Hippocampal formation (tissue), 2 donors: ENCODE measurements around the gene ATG13.
"Not testable (repeated sequence)": the region's sequence is repeated elsewhere in the genome, so short reads cannot be mapped to it uniquely, and the experiment has no call there.

Experiments used
- DNase-seq, 2 donors: peaks; one replicate each; lab custom pipeline; 2025; lab: John Stamatoyannopoulos, UW

ATG13 gene

DNA sequence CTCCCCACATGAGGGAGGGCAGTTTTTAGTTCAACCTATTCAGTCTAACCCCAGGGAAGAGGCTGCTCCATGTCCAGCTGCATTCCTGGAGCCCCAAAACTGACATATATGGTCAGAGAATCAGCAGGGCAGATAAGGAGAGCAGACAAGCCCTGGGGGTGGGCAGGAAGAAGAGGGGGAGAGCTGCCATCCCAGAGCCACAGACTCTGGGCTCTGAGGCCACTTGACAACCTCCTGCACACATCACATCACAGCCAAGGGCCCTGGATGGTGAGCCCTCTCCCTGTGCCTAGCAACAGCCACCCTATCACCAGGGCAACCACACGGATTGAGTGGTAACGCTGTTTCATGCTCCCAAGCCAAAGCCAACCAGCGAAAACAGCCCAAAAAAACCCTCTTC is 80.0 kb downstream of the ATG13 start:
- DNase-seq, result peak; percentile 58

DNA sequence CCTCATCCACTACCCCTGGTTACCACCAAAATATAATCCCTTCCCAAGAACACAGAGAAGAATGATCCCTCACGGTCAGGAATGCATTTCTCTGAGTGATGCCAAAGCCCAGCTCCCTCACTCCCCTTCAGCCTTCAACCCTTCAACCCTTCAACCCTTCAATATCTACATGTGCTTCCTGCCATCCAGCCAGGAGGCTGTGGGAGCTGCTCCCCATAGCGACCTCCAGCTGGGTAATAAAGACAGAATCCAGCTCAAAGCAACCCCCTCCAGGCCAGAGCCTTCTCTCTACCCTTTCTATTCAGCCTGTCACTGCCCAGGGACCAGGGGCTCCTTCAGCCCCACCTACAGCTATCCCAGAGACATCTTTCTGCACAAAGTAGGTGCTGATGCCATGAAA is 80.4 kb downstream of the ATG13 start:
- DNase-seq, result no peak

- no peak for DNase-seq
Measured at GRCh38 chr11:46698597-46698996, 81.2 kb downstream of the ATG13 start.

GRCh38 chr11:46700241-46701077 is 83.1 kb downstream of the ATG13 start, which contains the start of the genes ARHGAP1 and ZNF408:
ARHGAP1 (minus strand) TSS chr11:46700619; CDS start chr11:46696107, 4,512 bp downstream.
ZNF408 (plus strand) TSS chr11:46701031; CDS start chr11:46701048, 17 bp downstream.
- peak; percentile 97 to 98 for DNase-seq

DNA sequence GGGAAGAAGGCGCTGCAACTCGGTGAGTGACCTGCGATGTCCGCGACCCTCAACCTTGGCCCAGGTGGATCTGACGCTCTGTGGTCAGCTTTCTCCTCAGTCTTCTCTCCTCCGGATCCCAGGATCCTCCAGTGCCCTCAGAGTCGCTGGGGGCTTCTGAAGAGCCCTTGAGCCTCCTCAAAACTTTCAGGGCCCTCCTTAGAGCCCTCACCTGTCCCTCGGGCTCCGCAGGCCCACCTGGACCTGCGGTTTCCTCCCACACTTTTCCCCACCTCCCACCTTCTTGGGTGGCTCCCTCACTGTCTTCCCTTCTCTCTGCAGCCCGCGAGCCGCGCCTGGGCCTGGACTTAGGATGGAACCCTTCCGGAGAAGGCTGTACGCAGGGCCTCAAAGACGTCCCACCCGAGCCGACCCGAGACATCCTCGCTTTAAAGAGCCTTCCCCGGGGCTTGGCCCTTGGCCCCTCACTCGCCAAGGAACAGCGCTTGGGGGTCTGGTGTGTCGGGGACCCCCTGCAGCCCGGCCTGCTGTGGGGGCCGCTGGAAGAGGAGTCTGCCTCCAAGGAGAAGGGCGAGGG is 83.8 kb downstream of the ATG13 start:
- no peak for DNase-seq

GRCh38 chr11:46705070-46705688 is 87.8 kb downstream of the ATG13 start:
- no peak for DNase-seq

- no peak for DNase-seq
Measured at GRCh38 chr11:46706886-46707285, 89.5 kb downstream of the ATG13 start.

- not testable (repeated sequence) for DNase-seq
Measured at GRCh38 chr11:46709351-46709750, 92.0 kb downstream of the ATG13 start.

DNA sequence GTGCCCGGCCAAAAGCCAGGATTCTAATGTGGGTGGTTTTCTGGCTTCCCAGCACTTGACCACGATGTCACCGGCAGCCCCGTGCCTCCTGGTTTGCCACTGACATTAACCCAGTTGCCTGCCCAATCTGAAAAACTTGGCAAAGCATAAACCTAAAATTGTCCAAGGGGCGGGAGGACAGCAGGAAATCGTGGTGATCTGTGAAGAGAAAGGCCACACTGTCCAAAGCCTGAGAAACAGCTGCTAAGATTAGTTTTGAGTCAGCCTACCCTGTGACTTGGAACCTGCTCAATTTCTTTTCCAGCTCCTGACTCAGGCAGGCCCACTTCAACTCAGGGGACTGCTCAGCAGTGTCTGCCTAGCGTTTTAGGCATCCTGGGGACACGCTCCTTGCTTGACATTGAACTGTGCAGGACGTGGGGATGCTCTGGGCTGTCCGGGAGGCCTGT is 93.5 kb downstream of the ATG13 start:
- no peak for DNase-seq

DNA sequence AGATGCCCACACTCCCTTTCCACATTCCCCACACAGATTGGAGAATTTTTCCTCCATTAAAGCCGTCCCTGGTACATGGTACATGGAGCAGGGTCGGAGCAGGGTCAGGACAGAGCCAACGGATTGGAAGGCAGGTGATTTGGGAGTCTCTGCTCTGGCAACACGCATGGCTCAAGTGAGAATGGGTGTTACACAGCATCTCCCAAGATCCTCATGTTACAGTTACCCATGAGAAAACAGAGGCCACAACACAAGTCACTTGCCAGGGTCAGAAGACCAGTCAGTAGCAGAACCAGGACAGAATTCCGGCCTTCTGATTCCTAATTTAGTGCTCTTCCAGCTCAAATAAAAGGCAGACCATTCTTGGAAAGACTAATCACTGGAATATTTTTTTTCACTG is 94.0 kb downstream of the ATG13 start:
- no peak for DNase-seq

DNA sequence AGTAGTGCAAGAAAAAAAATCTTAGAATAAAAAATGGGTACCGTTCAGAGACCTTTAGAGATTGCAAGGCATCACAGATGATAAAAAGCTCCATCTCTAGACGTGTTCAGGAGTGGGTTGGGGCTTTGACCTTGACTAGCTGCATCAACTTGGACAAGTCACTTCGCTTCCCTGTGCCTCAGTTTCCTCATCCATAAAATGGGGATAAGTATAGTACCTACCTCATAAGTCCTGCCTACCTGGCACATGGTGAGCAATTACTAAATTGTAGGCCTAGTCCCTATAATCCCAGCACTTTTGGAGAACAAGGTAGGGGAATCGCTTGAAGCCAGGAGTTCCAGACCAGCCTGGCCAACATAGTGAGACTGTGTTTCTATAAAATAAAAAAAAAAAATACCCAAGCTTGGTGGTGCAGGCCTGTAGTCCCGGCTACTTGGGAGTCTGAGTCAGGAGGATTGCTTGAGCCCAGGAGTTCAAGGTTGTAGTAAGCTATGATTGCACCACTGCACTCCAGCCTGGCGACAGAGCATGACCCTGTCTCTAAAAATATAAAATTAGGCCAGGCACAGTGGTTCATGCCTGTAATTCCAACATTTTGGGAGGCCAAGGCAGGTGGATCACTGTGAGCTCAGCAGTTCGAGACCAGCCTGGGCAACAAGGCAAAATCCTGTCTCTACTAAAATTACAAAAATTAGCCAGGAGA is 95.7 kb downstream of the ATG13 start:
- no peak for DNase-seq

DNA sequence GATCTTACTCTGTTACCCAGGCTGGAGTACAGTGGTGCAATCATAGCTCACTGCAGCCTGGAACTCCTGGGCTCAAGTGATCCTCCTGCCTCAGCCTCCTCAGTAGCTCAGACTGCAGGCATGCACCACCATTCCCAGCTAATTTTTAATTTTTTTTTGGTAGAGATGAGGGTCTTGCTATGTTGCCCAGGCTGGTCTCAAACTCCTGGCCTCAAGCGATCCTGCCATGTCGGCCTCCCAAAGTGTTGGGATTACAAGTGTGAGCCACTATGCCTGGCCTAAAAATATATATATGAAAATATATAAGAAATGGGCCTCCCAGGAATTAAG is 100.4 kb downstream of the ATG13 start:
- not testable (repeated sequence) for DNase-seq

DNA sequence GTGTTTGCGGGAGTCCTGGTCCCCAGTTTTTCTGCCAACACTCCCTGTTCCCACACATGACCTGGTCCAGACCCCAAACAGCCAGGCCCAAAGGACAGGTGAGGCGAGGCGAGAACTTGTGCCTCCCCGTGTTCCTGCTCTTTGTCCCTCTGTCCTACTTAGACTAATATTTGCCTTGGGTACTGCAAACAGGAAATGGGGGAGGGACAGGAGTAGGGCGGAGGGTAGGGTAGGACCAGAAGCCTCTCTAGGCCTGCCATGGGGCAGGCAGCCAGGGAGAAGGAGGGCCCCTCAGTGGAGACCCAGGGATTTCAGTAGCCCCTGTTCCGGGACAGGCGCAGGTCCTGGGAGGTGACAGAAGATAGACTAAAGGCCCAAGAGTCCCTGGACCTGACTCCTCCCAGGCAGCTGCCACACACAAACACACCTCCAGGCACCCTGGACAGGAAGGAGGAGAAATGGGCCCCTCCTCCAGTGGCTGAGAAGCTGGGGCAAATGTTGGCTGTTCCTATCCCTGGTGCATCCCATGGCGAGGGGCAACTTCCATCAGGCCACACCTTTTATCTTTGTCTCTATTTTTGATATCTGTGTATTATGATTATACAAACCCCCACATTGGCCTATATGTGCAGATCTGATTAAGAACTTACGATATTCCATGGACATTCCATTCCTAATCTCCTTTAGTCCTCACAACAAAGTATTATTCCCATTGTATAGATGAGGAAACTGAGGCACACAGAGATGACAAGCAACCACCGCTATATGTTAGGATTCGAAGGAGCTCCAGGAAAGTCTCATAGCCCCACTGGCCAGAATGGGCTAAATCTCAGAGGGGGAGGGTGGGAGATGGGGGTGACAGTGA is 101.0 kb downstream of the ATG13 start:
- DNase-seq, result no peak

GRCh38 chr11:46719048-46719542 is 101.7 kb downstream of the ATG13 start, which contains the start of gene F2:
F2 (plus strand) TSS chr11:46719213; CDS start chr11:46719236, 23 bp downstream.
- DNase-seq, result no peak

DNA sequence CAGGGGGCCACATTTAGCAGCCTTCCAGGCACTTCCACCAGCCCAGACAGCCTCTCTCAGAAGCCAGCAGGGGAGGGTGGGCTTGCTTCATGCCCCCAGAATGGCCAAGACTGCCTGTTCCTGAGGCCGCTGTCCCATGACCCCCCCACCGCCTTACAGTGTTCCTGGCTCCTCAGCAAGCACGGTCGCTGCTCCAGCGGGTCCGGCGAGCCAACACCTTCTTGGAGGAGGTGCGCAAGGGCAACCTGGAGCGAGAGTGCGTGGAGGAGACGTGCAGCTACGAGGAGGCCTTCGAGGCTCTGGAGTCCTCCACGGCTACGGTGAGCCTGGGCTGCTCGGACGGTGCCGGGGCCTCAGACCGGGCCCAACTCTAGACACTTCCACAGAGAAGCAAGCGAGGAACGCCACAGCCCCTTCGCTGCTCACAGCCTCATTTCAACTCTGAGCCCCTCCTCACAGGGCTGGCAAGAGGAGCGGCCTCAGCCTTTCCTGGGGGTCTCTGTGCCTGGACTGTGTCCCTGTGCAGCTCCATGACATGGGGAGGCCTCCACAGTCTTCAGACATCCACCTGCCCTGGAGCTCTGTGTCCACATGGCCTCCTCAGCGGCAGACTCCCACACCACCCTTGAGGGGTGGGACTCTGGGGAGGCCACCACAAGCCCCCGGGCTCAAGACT is 102.3 kb downstream of the ATG13 start:
- no peak for DNase-seq

DNA sequence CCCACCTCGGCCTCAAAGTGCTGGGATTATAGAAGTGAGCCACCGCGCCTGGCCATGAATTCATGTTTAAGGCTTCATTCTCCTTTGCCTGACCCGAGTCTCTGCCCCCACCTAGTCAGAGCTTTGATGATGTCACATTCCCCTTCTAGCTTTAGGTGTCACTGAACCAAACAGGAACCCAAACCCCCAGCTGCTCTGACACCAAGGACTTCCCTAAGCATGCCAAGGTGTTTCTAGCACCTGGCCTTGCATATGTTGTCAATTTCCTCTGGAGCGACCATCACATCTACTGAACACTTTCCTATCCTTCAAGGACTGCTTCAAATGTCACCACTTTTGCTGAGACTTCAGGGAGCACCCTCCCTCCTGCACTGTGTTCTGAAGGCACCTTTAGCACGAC is 103.9 kb downstream of the ATG13 start:
- no peak for DNase-seq

DNA sequence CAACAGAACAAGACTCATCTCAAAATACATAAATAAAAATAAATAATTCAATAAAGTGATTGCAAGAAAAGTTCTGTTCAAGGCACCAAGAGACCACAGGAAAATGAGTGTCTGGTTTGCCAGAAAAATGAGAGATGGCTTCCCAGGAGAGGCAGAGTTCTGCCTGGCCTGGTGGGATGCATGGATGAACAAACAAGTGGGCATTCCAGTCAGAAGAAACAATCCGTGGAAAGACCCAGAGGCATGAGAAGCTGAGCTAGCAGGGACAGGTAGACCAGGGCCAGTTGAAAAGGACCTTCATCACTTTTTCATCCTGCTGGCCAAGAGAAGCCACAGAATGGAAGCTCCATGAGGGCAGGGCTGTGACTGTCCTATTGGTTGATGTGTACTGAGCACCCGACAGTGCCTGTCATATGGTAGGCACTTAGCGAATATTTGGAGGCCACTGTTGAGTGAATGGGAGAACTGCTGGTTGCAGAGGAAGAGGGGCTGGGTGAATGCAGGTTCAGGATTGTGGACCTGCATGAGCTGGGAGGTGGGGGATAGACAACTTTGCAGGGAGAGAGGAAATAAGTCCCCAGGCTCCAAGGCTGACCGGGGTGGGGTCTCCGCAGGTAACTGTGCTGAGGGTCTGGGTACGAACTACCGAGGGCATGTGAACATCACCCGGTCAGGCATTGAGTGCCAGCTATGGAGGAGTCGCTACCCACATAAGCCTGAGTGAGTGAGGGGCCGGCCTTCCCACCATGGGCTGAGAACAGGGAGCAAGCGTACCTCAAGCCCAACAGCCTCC is 105.4 kb downstream of the ATG13 start:
- no peak for DNase-seq

DNA sequence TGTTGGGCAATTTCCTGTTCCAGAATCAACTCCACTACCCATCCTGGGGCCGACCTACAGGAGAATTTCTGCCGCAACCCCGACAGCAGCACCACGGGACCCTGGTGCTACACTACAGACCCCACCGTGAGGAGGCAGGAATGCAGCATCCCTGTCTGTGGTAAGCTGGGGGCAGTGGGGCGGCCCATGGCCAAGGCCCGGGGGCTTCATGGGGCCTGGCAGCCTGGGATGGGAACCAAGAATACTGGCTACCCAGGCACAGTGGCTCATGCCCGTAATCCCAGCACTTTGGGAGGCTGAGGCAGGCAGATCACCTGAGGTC is 106.0 kb downstream of the ATG13 start:
- DNase-seq, result no peak

- DNase-seq, result no peak
Measured at GRCh38 chr11:46724088-46724487, 106.7 kb downstream of the ATG13 start.
